Measurements from ENCODE around the gene PDIA6.

PDIA6 gene

DNA sequence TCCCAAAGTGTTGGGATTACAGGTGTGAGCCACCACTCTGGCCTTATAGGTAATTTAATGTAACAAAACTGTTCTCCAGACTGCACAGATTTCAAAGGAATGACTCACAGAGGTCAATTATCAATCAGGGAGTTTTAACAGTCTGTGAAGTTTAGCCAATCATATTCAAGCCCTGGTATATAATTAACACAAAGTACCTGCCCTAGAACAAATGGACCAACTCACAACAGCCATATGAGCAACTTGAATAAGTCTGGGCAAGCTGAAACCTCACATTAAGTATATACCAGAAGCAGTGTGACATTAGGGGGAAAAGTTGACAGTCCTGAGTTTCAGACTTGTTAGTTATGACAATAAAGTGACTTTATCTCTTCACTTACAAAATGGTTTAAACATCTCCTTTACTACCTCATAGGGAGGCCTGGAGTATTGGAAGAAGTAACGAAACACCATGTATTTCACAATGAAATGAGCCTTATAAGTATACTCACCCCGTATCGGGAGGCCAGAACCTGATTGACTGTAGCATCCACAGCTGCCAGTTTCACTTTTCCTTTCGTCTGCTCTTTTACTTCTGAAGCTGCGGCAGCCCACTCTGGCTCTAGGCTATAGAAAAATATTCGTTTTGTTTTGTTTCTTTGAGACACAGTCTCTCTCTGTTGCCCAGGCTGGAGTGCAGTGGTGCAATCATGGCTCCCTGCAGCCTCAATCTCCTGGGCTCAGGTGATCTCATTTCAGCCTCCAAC is 22.2 kb downstream of the PDIA6 start:
- no peak for DNase-seq (ENCODE audit: low read depth)
- TF ChIP-seq POLR2A (IDR thresholded peaks at IDR 0.05; ENCODE audit: extremely low read depth, insufficient read length), result no peak
- TF ChIP-seq, protein P1, sequence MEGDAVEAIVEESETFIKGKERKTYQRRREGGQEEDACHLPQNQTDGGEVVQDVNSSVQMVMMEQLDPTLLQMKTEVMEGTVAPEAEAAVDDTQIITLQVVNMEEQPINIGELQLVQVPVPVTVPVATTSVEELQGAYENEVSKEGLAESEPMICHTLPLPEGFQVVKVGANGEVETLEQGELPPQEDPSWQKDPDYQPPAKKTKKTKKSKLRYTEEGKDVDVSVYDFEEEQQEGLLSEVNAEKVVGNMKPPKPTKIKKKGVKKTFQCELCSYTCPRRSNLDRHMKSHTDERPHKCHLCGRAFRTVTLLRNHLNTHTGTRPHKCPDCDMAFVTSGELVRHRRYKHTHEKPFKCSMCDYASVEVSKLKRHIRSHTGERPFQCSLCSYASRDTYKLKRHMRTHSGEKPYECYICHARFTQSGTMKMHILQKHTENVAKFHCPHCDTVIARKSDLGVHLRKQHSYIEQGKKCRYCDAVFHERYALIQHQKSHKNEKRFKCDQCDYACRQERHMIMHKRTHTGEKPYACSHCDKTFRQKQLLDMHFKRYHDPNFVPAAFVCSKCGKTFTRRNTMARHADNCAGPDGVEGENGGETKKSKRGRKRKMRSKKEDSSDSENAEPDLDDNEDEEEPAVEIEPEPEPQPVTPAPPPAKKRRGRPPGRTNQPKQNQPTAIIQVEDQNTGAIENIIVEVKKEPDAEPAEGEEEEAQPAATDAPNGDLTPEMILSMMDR (IDR thresholded peaks at IDR 0.05; ENCODE audit: low read depth, low read length), result no peak
- no peak for TF ChIP-seq MYC (IDR thresholded peaks at IDR 0.05; ENCODE audit: low read depth, low read length)
- TF ChIP-seq, protein P2, sequence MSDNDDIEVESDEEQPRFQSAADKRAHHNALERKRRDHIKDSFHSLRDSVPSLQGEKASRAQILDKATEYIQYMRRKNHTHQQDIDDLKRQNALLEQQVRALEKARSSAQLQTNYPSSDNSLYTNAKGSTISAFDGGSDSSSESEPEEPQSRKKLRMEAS (IDR thresholded peaks at IDR 0.05; ENCODE audit: low read depth, low read length), result no peak
- no peak overlapping the region for H3K4me3 ChIP-seq (ENCODE audit: low read depth, low read length)

DNA sequence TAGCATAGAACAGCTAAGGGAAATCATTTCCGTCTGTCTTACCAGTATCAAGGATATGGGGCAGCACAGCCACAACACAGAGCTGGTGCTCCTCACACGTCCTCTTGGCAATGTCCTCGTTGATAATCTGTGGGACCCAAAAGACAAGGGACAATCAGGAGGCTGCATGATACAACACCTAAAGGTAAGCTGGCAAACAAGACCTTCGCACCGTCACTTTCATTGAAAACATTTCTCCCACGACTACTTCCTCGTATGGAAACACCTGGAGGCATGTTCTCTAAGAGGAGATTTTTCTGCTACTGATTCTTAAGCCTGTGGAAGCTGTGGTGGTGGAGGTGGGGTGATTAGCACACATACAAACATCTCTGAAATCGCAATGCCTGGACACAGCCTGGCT is 23.7 kb downstream of the PDIA6 start:
- no peak overlapping the region for H3K4me3 ChIP-seq (ENCODE audit: low read depth, low read length)
- DNase-seq (ENCODE audit: low read depth), result no peak
- TF ChIP-seq, protein P1 (IDR thresholded peaks at IDR 0.05; ENCODE audit: low read depth, low read length), result no peak
- no peak for TF ChIP-seq MYC (IDR thresholded peaks at IDR 0.05; ENCODE audit: low read depth, low read length)
- TF ChIP-seq POLR2A (IDR thresholded peaks at IDR 0.05; ENCODE audit: extremely low read depth, insufficient read length), result no peak
- TF ChIP-seq, protein P2 (IDR thresholded peaks at IDR 0.05; ENCODE audit: low read depth, low read length), result no peak

GRCh38 chr2:10787176-10787968 is 25.2 kb downstream of the PDIA6 start:
- peak; percentile 54 for DNase-seq (ENCODE audit: low read depth)
- TF ChIP-seq, protein P1 (IDR thresholded peaks at IDR 0.05; ENCODE audit: low read depth, low read length), result peak; percentile 60
- TF ChIP-seq POLR2A (IDR thresholded peaks at IDR 0.05; ENCODE audit: extremely low read depth, insufficient read length) (no peak), MYC (IDR thresholded peaks at IDR 0.05; ENCODE audit: low read depth, low read length) (no peak)
- TF ChIP-seq, protein P2 (IDR thresholded peaks at IDR 0.05; ENCODE audit: low read depth, low read length), result no peak
- H3K4me3 ChIP-seq (ENCODE audit: low read depth, low read length), result no peak overlapping the region

- H3K4me3 ChIP-seq (ENCODE audit: low read depth, low read length), result no peak overlapping the region
- DNase-seq (ENCODE audit: low read depth), result no peak
- no peak for TF ChIP-seq POLR2A (IDR thresholded peaks at IDR 0.05; ENCODE audit: extremely low read depth, insufficient read length)
- TF ChIP-seq, protein P2 (IDR thresholded peaks at IDR 0.05; ENCODE audit: low read depth, low read length), result no peak
- no peak for TF ChIP-seq MYC (IDR thresholded peaks at IDR 0.05; ENCODE audit: low read depth, low read length)
- TF ChIP-seq, protein P1 (IDR thresholded peaks at IDR 0.05; ENCODE audit: low read depth, low read length), result no peak
Observed at GRCh38 chr2:10786240-10786982, 26.2 kb downstream of the PDIA6 start.

GRCh38 chr2:10785260-10785659 is 27.3 kb downstream of the PDIA6 start:
- no peak for TF ChIP-seq MYC (IDR thresholded peaks at IDR 0.05; ENCODE audit: low read depth, low read length)
- TF ChIP-seq, protein P1 (IDR thresholded peaks at IDR 0.05; ENCODE audit: low read depth, low read length), result no peak
- no peak for TF ChIP-seq POLR2A (IDR thresholded peaks at IDR 0.05; ENCODE audit: extremely low read depth, insufficient read length)
- TF ChIP-seq, protein P2 (IDR thresholded peaks at IDR 0.05; ENCODE audit: low read depth, low read length), result no peak
- H3K4me3 ChIP-seq (ENCODE audit: low read depth, low read length), result no peak overlapping the region
- DNase-seq (ENCODE audit: low read depth), result no peak
